AG10803 (cell line): ENCODE results near the gene PNO1.

Source experiments
- DNase-seq: peaks from one replicate; pipeline ENCODE4 v3.0.0; 2010; ENCODE audit warnings: low read depth
- H3K4me3 ChIP-seq: 2 replicates; pipeline ENCODE4 v1.5.1; 2011; ENCODE audit warnings: mild to moderate bottlenecking, low read length, control low read depth
- CTCF ChIP-seq: conservative IDR thresholded peaks from 2 replicates; pipeline ENCODE4 v1.5.1; 2011; ENCODE audit warnings: mild to moderate bottlenecking, low read length, control low read depth, inconsistent platforms

Gene PNO1

GRCh38 chr2:68190991-68191731, 33.5 kb downstream of the PNO1 start:
- DNase-seq, result peak; percentile 85
- TF ChIP-seq CTCF, result no peak

GRCh38 chr2:68193144-68193543, 35.5 kb downstream of the PNO1 start:
- no peak for TF ChIP-seq CTCF
- H3K4me3 ChIP-seq, result no peak overlapping the region
- DNase-seq, result no peak

More at GRCh38 chr2:68190991-68191731, 33.5 kb downstream of the PNO1 start:
- no peak overlapping the region for H3K4me3 ChIP-seq

DNA sequence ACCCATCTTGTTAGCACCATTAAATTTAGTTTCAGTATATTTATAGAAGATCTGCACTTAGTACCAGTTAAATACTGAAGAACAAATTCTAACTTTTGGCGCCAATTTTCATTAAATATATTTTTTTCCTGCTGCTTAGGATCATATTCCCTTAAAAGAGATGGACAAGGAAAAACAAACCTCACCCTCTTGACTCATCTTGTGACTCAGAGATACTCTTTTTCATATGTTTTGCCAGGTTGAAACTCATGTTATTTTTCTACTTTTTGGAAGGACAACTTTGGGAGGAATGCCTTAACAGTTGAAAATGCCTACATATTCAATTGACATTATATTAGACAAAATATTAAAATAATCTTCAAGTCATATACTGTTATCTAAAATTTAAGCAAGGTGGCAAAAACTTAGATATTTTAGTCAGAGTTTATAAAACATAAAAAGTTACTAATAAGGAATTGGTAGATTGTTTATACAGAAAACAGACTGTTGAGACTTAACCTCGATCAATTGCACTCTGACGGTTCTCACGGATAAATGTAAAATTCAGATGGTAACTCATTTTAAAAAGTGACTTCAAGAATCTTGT, 36.2 kb downstream of the PNO1 start:
- TF ChIP-seq CTCF, result no peak
- peak; percentile 36 for DNase-seq
- no peak overlapping the region for H3K4me3 ChIP-seq

GRCh38 chr2:68195096-68195495, 37.4 kb downstream of the PNO1 start:
- DNase-seq, result peak; percentile 35
- TF ChIP-seq CTCF, result no peak
- H3K4me3 ChIP-seq, result no peak overlapping the region

- DNase-seq, result peak; percentile 55
- TF ChIP-seq CTCF, result peak; percentile 73
- H3K4me3 ChIP-seq, result no peak overlapping the region
These were observed 38.5 kb downstream of the PNO1 start for GRCh38 chr2:68196120-68196716.

- no peak for TF ChIP-seq CTCF
- H3K4me3 ChIP-seq, result no peak overlapping the region
- DNase-seq, result no peak
These were observed 42.6 kb downstream of the PNO1 start for GRCh38 chr2:68200157-68200787.
